Kidney (tissue), 14 donors: ENCODE measurements around the gene SEPTIN12. TPM values are rescaled to one million over a fixed set of nuclear protein-coding genes. Genes with fewer than 3 reads are reported as not detected.

Experiments used
- DNase-seq, 5 donors: peaks; one replicate each; pipeline ENCODE4 v3.0.0-alpha.2; 2013 to 2020
- FAIRE-seq: peaks from 2 replicates; lab custom pipeline; 2012; peaks lifted over from hg19 to GRCh38; lab: Jason Lieb, UNC
- H3K27ac ChIP-seq, 2 donors: one replicate each; pipeline ENCODE4 v1.7.0; 2013; ENCODE audit warnings: low read depth in 2 of 2, low read length in 2 of 2, inconsistent platforms in 1 of 2
- H3K27me3 ChIP-seq: one replicate; pipeline ENCODE4 v1.7.1; 2013; ENCODE audit warnings: low read length, inconsistent platforms; ENCODE audit not compliant: control insufficient read depth, insufficient read depth
- H3K36me3 ChIP-seq, 3 donors: one replicate each; pipeline versions ENCODE4 v1.7.0 to v1.7.1; 2013; ENCODE audit warnings: low read length in 3 of 3, control low read depth in 1 of 3, inconsistent platforms in 1 of 3; ENCODE audit not compliant: insufficient read depth in 3 of 3, control insufficient read depth in 2 of 3
- H3K4me1 ChIP-seq, 3 donors: one replicate each; pipeline versions ENCODE4 v1.7.0 to v1.7.1; 2013; ENCODE audit warnings: low read length in 3 of 3, inconsistent platforms in 1 of 3, low read depth in 1 of 3; ENCODE audit not compliant: control insufficient read depth in 2 of 3, insufficient read depth in 2 of 3
- H3K4me3 ChIP-seq, 3 donors: one replicate each; pipeline versions ENCODE4 v1.7.0 to v1.8.1; 2013; ENCODE audit warnings: low read length in 3 of 3, control low read depth in 1 of 3, inconsistent platforms in 1 of 3
- H3K9ac ChIP-seq, 3 donors: one replicate each; pipeline versions ENCODE4 v1.7.0 to v1.7.1; 2013; ENCODE audit warnings: low read length in 3 of 3, control low read depth in 1 of 3, inconsistent platforms in 1 of 3
- H3K9me3 ChIP-seq, 3 donors: one replicate each; pipeline versions ENCODE4 v1.7.0 to v1.7.1; 2013; ENCODE audit warnings: low read length in 3 of 3, control low read depth in 1 of 3, inconsistent platforms in 1 of 3; ENCODE audit not compliant: control insufficient read depth in 2 of 3, insufficient read depth in 1 of 3
- intact Hi-C: fragments of 100-400 bp; cut with DNase I; formaldehyde crosslinking; loops from one replicate; pipeline ENCODE4 v1.11.1; 2022
- polyA plus RNA-seq: library from polyadenylated mRNA; stranded (reverse); fragments of 350-450 nt; fragmentation: Illumina TruSeq; extraction: RNeasy Lipid Tissue Mini Kit (QIAGEN cat#74804); gene quantifications from one replicate; pipeline ENCODE4 v1.2.3, GENCODE V29; 2014; ENCODE audit warnings: low read depth, low replicate concordance; ENCODE audit not compliant: insufficient read depth
- total RNA-seq: library from RNA; stranded (reverse); fragmentation: NEBNext Ultra II Directional; extraction: Animal tissue kit (Norgen Biotek cat#: 25700); gene quantifications from one replicate; pipeline ENCODE4 v1.2.1, GENCODE V29; 2021
- TF ChIP-seq, protein P1 (sequence below): IDR thresholded peaks from 3 replicates; pipeline ENCODE4 v1.5.1; 2012; ENCODE audit warnings: mild to moderate bottlenecking, moderate library complexity, borderline replicate concordance; ENCODE audit not compliant: insufficient read depth; ENCODE audit errors: extremely low read depth
- donor health status: control.
- donor health status: control.
- donor health status: control.
- donor health status: control.
- donor health status: control.
- donor health status: DM: yes; HTN: yes; CAD: no.
- donor health status: Normal renal cell carcinoma (clear cell type).

SEPTIN12 gene
- total and polyA plus RNA-seq, 2 donors from 2014 or later = not detected

GRCh38 chr16:4828567-4829321 lies 40.6 kb upstream of the SEPTIN12 start:
- Histone ChIP-seq H3K9me3 (no peaks in the 10 kb centered on the region), H3K27ac (no peak overlapping the region), H3K27me3 (no peaks in the 10 kb centered on the region), H3K4me3 (no peak overlapping the region), H3K36me3 (peaks cover 6 to 68% (median 41%) of the 10 kb centered on the region in 3 donors), H3K4me1 (no peaks in the 10 kb centered on the region), H3K9ac (no peak overlapping the region)
- TF ChIP-seq, protein P1, sequence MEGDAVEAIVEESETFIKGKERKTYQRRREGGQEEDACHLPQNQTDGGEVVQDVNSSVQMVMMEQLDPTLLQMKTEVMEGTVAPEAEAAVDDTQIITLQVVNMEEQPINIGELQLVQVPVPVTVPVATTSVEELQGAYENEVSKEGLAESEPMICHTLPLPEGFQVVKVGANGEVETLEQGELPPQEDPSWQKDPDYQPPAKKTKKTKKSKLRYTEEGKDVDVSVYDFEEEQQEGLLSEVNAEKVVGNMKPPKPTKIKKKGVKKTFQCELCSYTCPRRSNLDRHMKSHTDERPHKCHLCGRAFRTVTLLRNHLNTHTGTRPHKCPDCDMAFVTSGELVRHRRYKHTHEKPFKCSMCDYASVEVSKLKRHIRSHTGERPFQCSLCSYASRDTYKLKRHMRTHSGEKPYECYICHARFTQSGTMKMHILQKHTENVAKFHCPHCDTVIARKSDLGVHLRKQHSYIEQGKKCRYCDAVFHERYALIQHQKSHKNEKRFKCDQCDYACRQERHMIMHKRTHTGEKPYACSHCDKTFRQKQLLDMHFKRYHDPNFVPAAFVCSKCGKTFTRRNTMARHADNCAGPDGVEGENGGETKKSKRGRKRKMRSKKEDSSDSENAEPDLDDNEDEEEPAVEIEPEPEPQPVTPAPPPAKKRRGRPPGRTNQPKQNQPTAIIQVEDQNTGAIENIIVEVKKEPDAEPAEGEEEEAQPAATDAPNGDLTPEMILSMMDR = no peak
- FAIRE-seq (no peak), DNase-seq (no peak)
- intact Hi-C loops = no loop called here

DNA sequence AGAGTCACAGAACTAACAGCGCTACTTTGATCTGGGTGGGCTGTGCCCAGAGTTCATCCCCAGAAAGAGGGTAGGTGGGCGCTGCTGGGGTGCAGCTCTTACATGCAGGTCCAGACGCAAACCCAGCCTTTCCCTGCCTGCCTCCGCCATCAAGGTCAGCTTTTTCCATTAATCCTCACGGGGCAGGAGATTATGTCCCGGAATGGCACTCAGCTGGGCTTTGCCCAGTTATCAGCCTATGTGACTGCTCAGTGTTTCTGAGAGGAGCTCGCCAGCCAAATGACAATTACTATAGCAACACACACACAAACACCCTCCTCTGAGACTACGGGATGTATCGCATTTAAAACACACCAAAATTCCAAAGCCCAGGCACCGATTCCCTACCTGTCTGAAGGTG lies 38.8 kb upstream of the SEPTIN12 start:
- intact Hi-C loops = no loop called here
- no peak overlapping the region for H3K27ac ChIP-seq
- no peak overlapping the region for H3K9ac ChIP-seq
- H3K27me3 ChIP-seq = no peaks in the 10 kb centered on the region
- DNase-seq (no peak), FAIRE-seq (no peak)
- TF ChIP-seq, protein P1 = no peak
- no peaks in the 10 kb centered on the region for H3K9me3 ChIP-seq
- no peaks in the 10 kb centered on the region for H3K4me1 ChIP-seq
- H3K4me3 ChIP-seq = no peak overlapping the region
- peaks cover 2 to 69% (median 36%) of the 10 kb centered on the region in 3 donors for H3K36me3 ChIP-seq

GRCh38 chr16:4826526-4826925 lies 38.4 kb upstream of the SEPTIN12 start:
- Histone ChIP-seq H3K9ac (no peak overlapping the region), H3K27ac (no peak overlapping the region), H3K4me1 (no peaks in the 10 kb centered on the region), H3K4me3 (no peak overlapping the region), H3K27me3 (no peaks in the 10 kb centered on the region), H3K36me3 (peaks cover 6 to 68% (median 37%) of the 10 kb centered on the region in 3 donors), H3K9me3 (no peaks in the 10 kb centered on the region)
- TF ChIP-seq, protein P1 = no peak
- FAIRE-seq = no peak
- DNase-seq = no peak
- intact Hi-C loops = no loop called here
